HG03342 (cell line): Measurements from ENCODE around the gene TMEM263.
"Not testable (repeated sequence)": the region's sequence is repeated elsewhere in the genome, so short reads cannot be mapped to it uniquely, and the experiment has no call there.

ENCODE experiments used
- ATAC-seq: cut with Tn5 transposase; IDR thresholded peaks from one replicate; pipeline ENCODE4 v1.9.1; 2021; ENCODE audit warnings: mild to moderate bottlenecking, moderate library complexity; ENCODE audit not compliant: unreplicated experiment

Gene TMEM263

GRCh38 chr12:106955377-106956047 lies at the start of gene TMEM263:
TMEM263 (plus strand) TSS chr12:106955907; CDS start chr12:106967117, 11,210 bp downstream.
- ATAC-seq = peak; percentile 76

- ATAC-seq = no peak
Measured at GRCh38 chr12:106906715-106907114, 49.0 kb upstream of the TMEM263 start.

- ATAC-seq = no peak
Measured at GRCh38 chr12:106907411-106907810, 48.3 kb upstream of the TMEM263 start.

- no peak for ATAC-seq
Measured at GRCh38 chr12:106907846-106908245, 47.9 kb upstream of the TMEM263 start.

- no peak for ATAC-seq
Measured at GRCh38 chr12:106908561-106908960, 47.1 kb upstream of the TMEM263 start.

- ATAC-seq = peak; percentile 76
Measured at GRCh38 chr12:106910202-106910601, 45.5 kb upstream of the TMEM263 start.

- ATAC-seq = no peak
Measured at GRCh38 chr12:106911581-106911980, 44.1 kb upstream of the TMEM263 start.

- no peak for ATAC-seq
Measured at GRCh38 chr12:106913456-106913855, 42.3 kb upstream of the TMEM263 start.

GRCh38 chr12:106914796-106915634 lies 40.7 kb upstream of the TMEM263 start:
- ATAC-seq = peak; percentile 40

- no peak for ATAC-seq
Measured at GRCh38 chr12:106915635-106916026, 40.1 kb upstream of the TMEM263 start.

- ATAC-seq = no peak
Measured at GRCh38 chr12:106917503-106917902, 38.2 kb upstream of the TMEM263 start.

- no peak for ATAC-seq
Measured at GRCh38 chr12:106918746-106919145, 37.0 kb upstream of the TMEM263 start.

- no peak for ATAC-seq
Measured at GRCh38 chr12:106919910-106920544, 35.7 kb upstream of the TMEM263 start.

- ATAC-seq = not testable (repeated sequence)
Measured at GRCh38 chr12:106921976-106922375, 33.7 kb upstream of the TMEM263 start.

- ATAC-seq = not testable (repeated sequence)
Measured at GRCh38 chr12:106923594-106923993, 32.1 kb upstream of the TMEM263 start.

- ATAC-seq = no peak
Measured at GRCh38 chr12:106924268-106924861, 31.3 kb upstream of the TMEM263 start.

- ATAC-seq = no peak
Measured at GRCh38 chr12:106926657-106927056, 29.1 kb upstream of the TMEM263 start.

- ATAC-seq = no peak
Measured at GRCh38 chr12:106934277-106934676, 21.4 kb upstream of the TMEM263 start.

GRCh38 chr12:106941481-106942156 lies 14.1 kb upstream of the TMEM263 start:
- ATAC-seq = no peak

GRCh38 chr12:106942775-106943174 lies 12.9 kb upstream of the TMEM263 start:
- ATAC-seq = no peak
